IPS-18a (cell line): ENCODE results near the gene MBNL1.
A peak's percentile ranks its signal among the peaks of the same experiment; 100 is the strongest.

ENCODE experiments used
- H3K27ac ChIP-seq: one replicate; pipeline ENCODE4 v1.5.1; 2013; ENCODE audit warnings: low read length
- H3K27me3 ChIP-seq: one replicate; pipeline ENCODE4 v1.6.1; 2013; ENCODE audit warnings: mild to moderate bottlenecking, low read length; ENCODE audit not compliant: control insufficient read depth, insufficient read depth
- H3K36me3 ChIP-seq: one replicate; pipeline ENCODE4 v1.6.1; 2013; ENCODE audit warnings: low read depth, low read length; ENCODE audit not compliant: control insufficient read depth
- H3K4me1 ChIP-seq: one replicate; pipeline ENCODE4 v1.6.1; 2013; ENCODE audit warnings: low read depth, low read length; ENCODE audit not compliant: control insufficient read depth
- H3K4me3 ChIP-seq: one replicate; pipeline ENCODE4 v1.5.1; 2013; ENCODE audit warnings: low read length
- H3K9ac ChIP-seq: one replicate; pipeline ENCODE4 v1.6.1; 2013; ENCODE audit warnings: mild to moderate bottlenecking, low read length, moderate library complexity
- H3K9me3 ChIP-seq: one replicate; pipeline ENCODE4 v1.6.1; 2013; ENCODE audit warnings: low read depth, low read length; ENCODE audit not compliant: control insufficient read depth

The MBNL1 gene

DNA sequence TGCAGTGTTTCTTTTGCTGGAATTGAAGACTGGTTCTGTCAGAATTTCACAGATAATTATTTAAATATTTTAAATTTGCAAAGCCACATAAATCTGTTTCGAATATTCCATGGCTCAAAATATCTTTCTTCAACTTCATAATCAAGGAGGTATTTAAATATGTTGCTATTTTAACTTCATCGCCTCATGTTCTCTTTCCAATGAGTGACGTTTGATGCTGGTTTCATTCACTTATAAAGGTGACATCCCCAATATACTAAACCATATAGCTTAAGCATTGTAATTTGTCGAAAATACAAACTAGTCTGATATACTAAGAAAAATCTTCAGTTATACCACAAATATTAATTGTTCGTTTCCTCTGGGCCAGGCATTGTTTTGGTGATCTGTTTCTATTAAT, 22.5 kb downstream of the MBNL1 start:
- Histone ChIP-seq H3K4me3 (no peak overlapping the region), H3K4me1 (no peaks in the 10 kb centered on the region), H3K9me3 (no peaks in the 10 kb centered on the region), H3K36me3 (no peaks in the 10 kb centered on the region), H3K9ac (no peak overlapping the region), H3K27me3 (no peaks in the 10 kb centered on the region), H3K27ac (no peak overlapping the region)

DNA sequence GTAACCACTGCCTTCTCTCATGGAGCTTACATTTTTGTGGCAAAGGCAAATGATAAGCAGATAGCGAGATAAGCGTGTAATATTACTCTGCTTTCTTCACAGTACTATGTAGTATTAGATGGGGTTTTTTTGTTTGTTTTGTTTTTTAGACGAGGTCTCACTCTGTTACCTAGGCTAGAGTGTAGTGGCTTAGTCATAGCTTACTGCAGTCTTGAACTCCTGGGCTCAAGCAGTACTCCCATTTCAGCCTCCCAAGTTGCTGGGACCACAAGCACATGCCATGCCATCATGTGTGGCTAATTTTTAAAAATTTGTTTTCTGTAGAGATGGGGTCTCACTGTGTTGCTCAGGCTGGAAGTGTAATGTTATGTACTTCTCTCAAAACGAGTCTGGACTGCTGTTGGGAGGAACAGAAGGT, 22.9 kb downstream of the MBNL1 start:
- Histone ChIP-seq H3K4me1 (no peaks in the 10 kb centered on the region), H3K9ac (no peak overlapping the region), H3K4me3 (no peak overlapping the region), H3K9me3 (no peaks in the 10 kb centered on the region), H3K27ac (no peak overlapping the region), H3K36me3 (no peaks in the 10 kb centered on the region), H3K27me3 (no peaks in the 10 kb centered on the region)

DNA sequence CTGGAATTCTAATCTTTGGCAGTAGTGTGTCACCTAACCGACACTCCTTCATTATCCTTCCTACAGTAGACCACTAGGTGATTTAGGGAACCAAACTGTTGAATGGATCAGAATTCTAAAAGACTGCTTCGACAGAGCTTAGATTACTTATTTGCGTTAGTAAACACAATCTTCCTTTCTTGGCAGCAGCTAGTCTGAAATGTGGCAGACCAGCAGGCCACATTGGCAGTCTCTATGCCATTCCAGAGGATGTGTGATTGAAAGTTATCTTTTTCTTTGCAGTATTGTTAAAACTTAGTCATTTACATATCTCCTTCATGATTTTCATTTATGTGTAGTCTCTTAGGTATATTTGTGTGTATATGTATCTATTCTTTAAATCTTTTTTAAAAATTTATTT, 23.6 kb downstream of the MBNL1 start:
- H3K9ac ChIP-seq, result no peak overlapping the region
- H3K4me1 ChIP-seq, result no peaks in the 10 kb centered on the region
- H3K27me3 ChIP-seq, result no peaks in the 10 kb centered on the region
- no peak overlapping the region for H3K4me3 ChIP-seq
- H3K27ac ChIP-seq, result no peak overlapping the region
- no peaks in the 10 kb centered on the region for H3K36me3 ChIP-seq
- H3K9me3 ChIP-seq, result no peaks in the 10 kb centered on the region

DNA sequence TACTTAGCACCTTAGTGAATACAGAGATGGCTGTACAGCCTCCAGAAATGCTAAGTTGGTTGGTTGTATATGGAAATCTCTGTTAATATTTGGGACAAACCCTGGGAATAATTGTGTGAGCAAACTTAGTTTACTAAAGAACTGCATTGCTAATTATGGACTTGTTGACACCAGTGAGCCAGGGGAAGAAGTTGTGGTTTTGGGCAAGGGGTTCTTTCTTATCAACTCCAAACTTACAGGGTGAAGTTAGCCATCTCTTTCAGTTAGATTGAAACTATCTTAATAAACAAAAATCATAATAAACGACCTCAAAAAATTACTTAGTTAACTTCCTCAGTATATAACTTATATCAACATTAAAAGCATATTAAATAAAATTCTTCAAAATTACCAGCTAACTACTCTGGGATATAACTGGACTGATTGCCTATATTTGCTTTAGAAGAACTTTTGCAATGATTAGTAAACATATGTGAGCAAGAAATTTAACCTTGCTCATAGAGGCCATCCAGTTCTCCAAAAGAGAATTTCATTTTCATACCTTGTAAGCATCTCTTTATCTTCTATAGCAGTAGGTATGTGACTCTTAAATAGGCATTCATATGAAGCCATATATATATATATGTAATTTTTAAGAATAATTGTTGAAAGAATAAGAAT, 24.7 kb downstream of the MBNL1 start:
- H3K4me1 ChIP-seq, result peaks cover 6% of the 10 kb centered on the region

DNA sequence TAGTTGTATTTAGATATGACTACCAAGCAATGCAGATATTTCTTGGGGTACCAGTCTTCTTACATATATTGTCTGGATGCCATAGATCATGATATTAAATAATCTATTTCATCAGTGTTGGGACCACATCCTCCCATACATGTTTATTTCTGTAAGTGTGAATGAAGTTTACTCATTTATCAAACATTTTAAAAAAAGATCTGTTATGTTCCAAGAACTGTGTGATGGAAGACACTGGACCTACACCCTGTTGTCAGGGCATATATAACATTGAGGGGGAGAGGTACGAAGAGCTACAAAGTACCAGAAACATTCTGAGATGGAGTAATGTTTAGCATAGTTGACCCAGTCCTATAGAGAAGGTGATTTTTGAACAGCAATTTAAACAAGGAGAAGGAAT, 26.6 kb downstream of the MBNL1 start:
- Histone ChIP-seq H3K4me3 (no peak overlapping the region), H3K9me3 (no peaks in the 10 kb centered on the region), H3K4me1 (peaks cover 12% of the 10 kb centered on the region)

More for the DNA sequence above, 24.7 kb downstream of the MBNL1 start:
- no peak overlapping the region for H3K4me3 ChIP-seq
- no peak overlapping the region for H3K27ac ChIP-seq
- no peaks in the 10 kb centered on the region for H3K27me3 ChIP-seq
- H3K36me3 ChIP-seq, result no peaks in the 10 kb centered on the region
- H3K9me3 ChIP-seq, result no peaks in the 10 kb centered on the region
- H3K9ac ChIP-seq, result no peak overlapping the region

DNA sequence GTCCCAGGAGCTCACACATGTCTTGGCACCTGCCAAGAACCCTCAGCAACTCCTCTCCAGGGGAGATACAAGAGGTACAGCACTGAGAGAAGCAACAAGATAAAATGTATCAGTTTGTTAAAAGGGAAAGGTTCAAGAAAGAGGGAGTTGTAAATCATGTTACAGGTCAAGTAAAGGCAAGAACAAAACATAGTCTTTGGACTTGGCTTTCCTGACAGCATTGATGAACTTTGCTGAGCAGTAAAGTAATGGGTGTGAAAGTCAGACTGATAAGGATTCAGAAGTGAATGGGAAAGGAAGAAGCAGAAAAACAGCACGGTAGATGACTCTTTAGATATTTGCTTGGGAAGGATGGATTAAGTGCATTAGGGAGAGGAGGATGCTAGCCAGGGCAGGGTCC, 27.1 kb downstream of the MBNL1 start:
- no peak overlapping the region for H3K4me3 ChIP-seq
- H3K9ac ChIP-seq, result no peak overlapping the region
- H3K36me3 ChIP-seq, result no peaks in the 10 kb centered on the region
- H3K27ac ChIP-seq, result no peak overlapping the region
- H3K27me3 ChIP-seq, result no peaks in the 10 kb centered on the region
- H3K4me1 ChIP-seq, result peaks cover 14% of the 10 kb centered on the region
- H3K9me3 ChIP-seq, result no peaks in the 10 kb centered on the region

More for the DNA sequence above, 26.6 kb downstream of the MBNL1 start:
- Histone ChIP-seq H3K27me3 (no peaks in the 10 kb centered on the region), H3K36me3 (no peaks in the 10 kb centered on the region), H3K27ac (no peak overlapping the region), H3K9ac (no peak overlapping the region)

DNA sequence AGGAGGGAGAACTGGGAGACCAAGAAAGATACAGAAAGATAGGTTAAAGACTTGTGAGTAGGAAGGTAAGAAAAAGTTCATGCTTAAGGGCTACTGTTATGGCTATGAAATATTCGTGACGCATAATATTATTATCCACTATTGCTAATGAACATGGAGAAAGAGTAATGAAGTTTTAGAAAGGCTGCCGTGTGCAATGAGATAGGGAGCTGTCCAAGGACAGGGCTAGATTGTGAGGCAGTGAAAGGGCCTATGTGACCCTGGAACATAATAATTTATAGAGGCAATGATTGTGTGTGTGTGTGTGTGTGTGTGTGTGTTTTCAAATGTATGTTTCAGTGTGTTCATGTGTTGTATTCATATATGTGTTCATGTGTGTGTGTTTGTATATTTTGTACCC, 27.7 kb downstream of the MBNL1 start:
- Histone ChIP-seq H3K27ac (no peak overlapping the region), H3K9me3 (no peaks in the 10 kb centered on the region), H3K36me3 (no peaks in the 10 kb centered on the region), H3K4me3 (no peak overlapping the region), H3K4me1 (peaks cover 19% of the 10 kb centered on the region), H3K9ac (no peak overlapping the region), H3K27me3 (no peaks in the 10 kb centered on the region)

DNA sequence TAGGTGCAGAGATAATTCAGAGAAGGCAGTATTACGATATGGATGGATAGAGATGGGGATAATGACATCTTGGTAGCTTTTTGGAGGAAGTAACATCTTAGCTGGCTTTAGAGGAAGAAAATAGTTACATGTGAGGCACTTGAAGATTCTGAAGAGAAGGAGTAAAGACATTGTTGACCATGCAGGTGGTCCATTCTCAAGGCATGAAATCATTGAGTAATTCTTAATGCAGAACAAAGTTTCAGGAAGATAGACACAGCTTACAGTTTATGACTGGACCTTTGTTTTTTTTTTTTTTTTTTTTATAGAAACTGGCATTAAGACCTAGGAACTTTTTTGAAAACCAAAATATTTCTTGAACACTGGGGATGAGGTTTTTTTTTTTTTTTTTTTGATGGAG, 28.2 kb downstream of the MBNL1 start:
- Histone ChIP-seq H3K27ac (no peak overlapping the region), H3K9me3 (no peaks in the 10 kb centered on the region)

DNA sequence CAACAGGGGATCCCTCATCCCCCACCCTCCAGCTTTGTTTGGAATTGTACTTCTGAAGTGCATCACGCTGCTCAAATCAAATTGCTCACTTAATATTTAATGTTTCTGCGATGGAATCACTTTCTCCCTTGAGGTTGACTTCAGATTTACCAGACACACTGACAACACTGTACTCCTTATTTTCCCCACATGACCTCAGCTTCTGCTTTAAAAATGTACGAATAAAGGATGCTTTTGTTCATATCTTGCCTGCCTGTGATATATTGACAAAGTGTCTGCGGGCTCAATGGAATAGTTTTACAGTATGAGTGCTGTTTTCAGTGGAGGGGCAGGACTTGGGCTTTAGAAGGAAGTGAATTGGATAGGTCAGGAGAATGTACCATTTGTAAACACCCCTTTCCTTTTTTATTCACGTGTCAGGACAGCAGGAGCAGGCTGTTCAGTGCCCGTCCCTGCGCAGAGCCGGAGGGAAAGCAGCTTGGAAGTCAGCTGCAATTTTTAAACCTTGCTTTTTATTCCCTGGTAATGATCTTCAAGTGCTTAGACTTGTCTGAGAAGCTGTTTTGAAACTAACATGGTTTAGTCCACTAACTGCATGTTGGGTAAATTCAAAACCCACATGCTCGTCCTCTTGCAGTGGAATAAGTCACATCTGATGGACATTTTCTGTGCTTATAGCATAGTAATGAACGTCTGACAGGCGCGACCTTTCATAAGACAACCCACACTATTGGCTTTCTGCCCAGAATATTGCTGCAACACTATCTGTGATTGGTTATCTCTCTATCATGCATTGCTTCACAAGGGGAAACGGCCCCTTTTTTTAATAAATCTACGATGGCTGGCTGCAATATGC, 29.9 kb downstream of the MBNL1 start:
- Histone ChIP-seq H3K4me3 (peak overlapping the region; percentile 28), H3K36me3 (no peaks in the 10 kb centered on the region), H3K27ac (no peak overlapping the region), H3K9me3 (no peaks in the 10 kb centered on the region), H3K9ac (no peak overlapping the region), H3K4me1 (peaks cover 33% of the 10 kb centered on the region), H3K27me3 (no peaks in the 10 kb centered on the region)

More for the DNA sequence above, 28.2 kb downstream of the MBNL1 start:
- Histone ChIP-seq H3K4me3 (no peak overlapping the region), H3K9ac (no peak overlapping the region), H3K27me3 (no peaks in the 10 kb centered on the region), H3K4me1 (peaks cover 24% of the 10 kb centered on the region), H3K36me3 (no peaks in the 10 kb centered on the region)

DNA sequence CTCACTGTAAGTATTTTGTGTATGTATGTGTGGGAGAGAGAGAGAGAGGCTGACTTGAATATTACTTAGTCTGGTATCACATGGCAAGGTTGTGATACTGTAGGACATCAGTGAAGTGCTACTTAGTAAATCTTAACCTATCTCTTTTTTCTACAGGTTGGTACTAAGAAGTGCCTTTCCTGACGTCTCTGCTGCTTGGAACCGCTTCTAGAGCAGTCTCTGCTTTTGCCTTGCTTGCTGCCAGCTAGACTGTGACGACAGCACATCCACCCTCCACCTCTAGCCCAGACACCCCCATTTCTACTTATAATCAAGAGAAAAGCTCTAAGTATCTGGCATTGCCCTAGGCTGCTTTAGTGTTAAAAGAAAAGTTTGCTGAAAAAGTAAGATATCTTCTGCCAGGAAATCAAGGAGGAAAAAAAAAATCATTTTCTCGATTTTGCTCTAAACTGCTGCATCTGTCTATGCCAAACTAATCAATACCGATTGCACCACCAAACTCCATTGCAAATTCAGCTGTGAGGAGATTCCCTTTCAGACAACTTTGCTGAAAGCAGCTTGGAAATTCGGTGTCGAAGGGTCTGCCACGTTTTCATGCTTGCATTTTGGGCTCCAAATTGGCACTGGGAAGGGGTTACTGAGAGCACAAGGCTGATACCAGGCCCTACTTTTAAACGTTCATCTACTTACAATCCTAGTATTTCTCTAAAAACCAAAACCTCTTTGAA, 30.7 kb downstream of the MBNL1 start:
- Histone ChIP-seq H3K27ac (no peak overlapping the region), H3K4me1 (peaks cover 39% of the 10 kb centered on the region), H3K36me3 (no peaks in the 10 kb centered on the region)

DNA sequence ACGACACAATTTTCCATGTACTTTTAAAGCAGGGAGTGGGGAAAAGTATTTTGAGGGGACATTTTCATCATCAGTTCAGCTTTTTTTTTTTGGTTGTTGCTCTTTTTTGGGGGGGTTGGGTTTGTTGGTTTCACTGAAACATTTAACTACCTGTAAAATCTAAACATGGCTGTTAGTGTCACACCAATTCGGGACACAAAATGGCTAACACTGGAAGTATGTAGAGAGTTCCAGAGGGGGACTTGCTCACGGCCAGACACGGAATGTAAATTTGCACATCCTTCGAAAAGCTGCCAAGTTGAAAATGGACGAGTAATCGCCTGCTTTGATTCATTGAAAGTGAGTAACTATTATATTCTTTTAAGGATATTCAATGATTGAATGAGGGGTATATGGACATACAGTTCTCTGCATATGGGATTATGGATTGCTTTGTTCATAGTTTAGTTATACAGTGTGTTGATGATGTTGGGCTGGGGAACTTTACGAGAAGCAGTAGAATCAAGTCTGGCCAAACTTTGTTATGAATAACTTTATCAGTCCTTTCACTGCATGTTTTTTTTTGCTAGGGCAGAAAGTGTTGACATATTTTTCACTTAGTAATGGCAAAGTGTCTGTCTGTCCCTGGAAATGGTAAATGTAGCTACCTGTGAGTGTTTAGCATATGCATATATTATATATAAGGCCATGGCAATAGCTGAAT, 31.5 kb downstream of the MBNL1 start:
- H3K4me1 ChIP-seq, result peaks cover 46% of the 10 kb centered on the region
- no peaks in the 10 kb centered on the region for H3K9me3 ChIP-seq
- H3K27ac ChIP-seq, result no peak overlapping the region
- H3K9ac ChIP-seq, result no peak overlapping the region
- H3K27me3 ChIP-seq, result no peaks in the 10 kb centered on the region
- no peak overlapping the region for H3K4me3 ChIP-seq
- H3K36me3 ChIP-seq, result no peaks in the 10 kb centered on the region

More for the DNA sequence above, 30.7 kb downstream of the MBNL1 start:
- Histone ChIP-seq H3K9ac (no peak overlapping the region), H3K4me3 (peak overlapping the region; percentile 28), H3K9me3 (no peaks in the 10 kb centered on the region), H3K27me3 (no peaks in the 10 kb centered on the region)
